Aorta (tissue), 5 donors: ENCODE measurements around the gene SDS. TPM values are rescaled to one million over a fixed set of nuclear protein-coding genes. Genes with fewer than 3 reads are reported as not detected.

ENCODE experiments used
- ATAC-seq: fragments of 200-7000 bp; cut with Tn5 transposase; one replicate; pipeline ENCODE4 v1.9.1; 2022; ENCODE audit warnings: moderate library complexity; ENCODE audit not compliant: low FRiP score
- DNase-seq, 2 donors: peaks; one replicate each; pipeline ENCODE4 v3.0.0-alpha.2; 2020
- H3K27ac ChIP-seq, 2 donors: one replicate each; pipeline ENCODE4 v1.5.1; 2013; ENCODE audit warnings: low read length in 2 of 2, mild to moderate bottlenecking in 2 of 2, moderate library complexity in 2 of 2, control low read depth in 1 of 2, inconsistent platforms in 1 of 2, low read depth in 1 of 2
- H3K27me3 ChIP-seq, 2 donors: one replicate each; pipeline ENCODE4 v1.6.1; 2013; ENCODE audit warnings: control low read depth in 1 of 2, low read length in 1 of 2, mild to moderate bottlenecking in 1 of 2, moderate library complexity in 1 of 2; ENCODE audit not compliant: insufficient read depth in 2 of 2, control insufficient read depth in 1 of 2
- H3K36me3 ChIP-seq, 2 donors: one replicate each; pipeline ENCODE4 v1.6.1; 2013; ENCODE audit warnings: control low read depth in 1 of 2, low read length in 1 of 2, mild to moderate bottlenecking in 1 of 2; ENCODE audit not compliant: insufficient read depth in 2 of 2, control insufficient read depth in 1 of 2
- H3K4me1 ChIP-seq, 2 donors: one replicate each; pipeline ENCODE4 v1.6.1; 2013; ENCODE audit warnings: low read length in 2 of 2, control low read depth in 1 of 2, mild to moderate bottlenecking in 1 of 2, moderate library complexity in 1 of 2; ENCODE audit not compliant: insufficient read depth in 2 of 2, control insufficient read depth in 1 of 2
- H3K4me3 ChIP-seq, 2 donors: one replicate each; pipeline ENCODE4 v1.5.1; 2013; ENCODE audit warnings: low read length in 2 of 2, control low read depth in 1 of 2, mild to moderate bottlenecking in 1 of 2
- H3K9me3 ChIP-seq: one replicate; pipeline ENCODE4 v1.6.1; 2013; ENCODE audit warnings: mild to moderate bottlenecking, low read length; ENCODE audit not compliant: control insufficient read depth
- WGBS, 2 donors: extraction: QIAGEN DNeasy Blood & Tissue Kit; methylation state at CpG; one replicate each; pipeline ENCODE4 v1.1.7; 2013; 5-methylcytosine and 5-hydroxymethylcytosine counted together
- intact Hi-C, 2 donors: fragments of 100-400 bp; cut with DNase I; formaldehyde crosslinking; loops; one replicate each; pipeline versions ENCODE4 v1.14.2 to v1.15.0; 2022
- polyA plus RNA-seq, 2 donors: library from polyadenylated mRNA; stranded (reverse); fragments of 200-250 nt; gene quantifications; one replicate each; pipeline ENCODE4 v1.2.3, GENCODE V29; 2013
- total RNA-seq, 2 donors: library from RNA; stranded (reverse); fragmentation: NEBNext Ultra II Directional; extraction: Animal tissue kit (Norgen Biotek cat#: 25700); gene quantifications; one replicate each; pipeline ENCODE4 v1.2.1, GENCODE V29; 2021
- donor health status: healthy with polysubstance abuse.
- donor health status: Bipolar disorder and iron deficiency.
- donor health status: DM: no; HTN: no; CAD: no.
- donor health status: DM: no; HTN: no; CAD: no.
- donor health status: DM: yes; HTN: yes; CAD: no.

SDS gene
- total and polyA plus RNA-seq, 4 donors: 1.0 to 9.9 (median 3.1) TPM

GRCh38 chr12:113435367-113435766 lies 31.7 kb upstream of the SDS start:
- Histone ChIP-seq H3K4me3 (no peak overlapping the region), H3K4me1 (no peaks in the 10 kb centered on the region), H3K27me3 (no peaks in the 10 kb centered on the region), H3K9me3 (peaks cover under 1% of the 10 kb centered on the region), H3K27ac (no peak overlapping the region), H3K36me3 (no peaks in the 10 kb centered on the region)
- intact Hi-C loops: no loop called here
- DNase-seq: no peak
- 83% methylated on average over 5 of the region's 5 CpGs for WGBS, 2 donors
- no peak for ATAC-seq

- intact Hi-C loops: no loop called here
- no peak for ATAC-seq
- DNase-seq: no peak
Observed at GRCh38 chr12:113432986-113433385, 29.3 kb upstream of the SDS start.

GRCh38 chr12:113428482-113428881 lies 24.8 kb upstream of the SDS start:
- Histone ChIP-seq H3K27me3 (no peaks in the 10 kb centered on the region), H3K9me3 (peaks cover 2% of the 10 kb centered on the region), H3K4me1 (no peaks in the 10 kb centered on the region), H3K36me3 (no peaks in the 10 kb centered on the region), H3K4me3 (no peak overlapping the region), H3K27ac (no peak overlapping the region)
- 80 to 93% methylated on average over 1 of the region's 1 CpG for WGBS, 2 donors
- no peak for DNase-seq
- ATAC-seq: no peak
- intact Hi-C loops: loop anchor here in 1 of 2 donors (10.0 kb wide), 1 partner anchor 114 kb away; no protein-coding TSS in a partner anchor

More at GRCh38 chr12:113432986-113433385, 29.3 kb upstream of the SDS start:
- Histone ChIP-seq H3K4me3 (no peak overlapping the region), H3K27ac (no peak overlapping the region), H3K4me1 (no peaks in the 10 kb centered on the region), H3K9me3 (peaks cover 2% of the 10 kb centered on the region), H3K36me3 (no peaks in the 10 kb centered on the region), H3K27me3 (no peaks in the 10 kb centered on the region)

- Histone ChIP-seq H3K4me1 (no peaks in the 10 kb centered on the region), H3K36me3 (no peaks in the 10 kb centered on the region), H3K27ac (no peak overlapping the region), H3K9me3 (peaks cover 2% of the 10 kb centered on the region), H3K4me3 (no peak overlapping the region), H3K27me3 (no peaks in the 10 kb centered on the region)
- ATAC-seq: no peak
- WGBS, 2 donors: 68 to 72% methylated on average over 9 of the region's 9 CpGs
- intact Hi-C loops: loop anchor here in 1 of 2 donors (10.0 kb wide), 1 partner anchor 113 kb away; no protein-coding TSS in a partner anchor
- DNase-seq: peak in 1 of 2 donors; percentile 57
Observed at GRCh38 chr12:113427882-113428281, 24.2 kb upstream of the SDS start.

GRCh38 chr12:113425960-113426453 lies 22.3 kb upstream of the SDS start:
- H3K9me3 ChIP-seq: peaks cover 2% of the 10 kb centered on the region
- no peaks in the 10 kb centered on the region for H3K4me1 ChIP-seq
- DNase-seq (peak in 1 of 2 donors; percentile 51), ATAC-seq (no peak)
- no peaks in the 10 kb centered on the region for H3K27me3 ChIP-seq
- intact Hi-C loops: loop anchor here in 1 of 2 donors (10.0 kb wide), 1 partner anchor 111 kb away; no protein-coding TSS in a partner anchor
- no peak overlapping the region for H3K27ac ChIP-seq
- no peaks in the 10 kb centered on the region for H3K36me3 ChIP-seq
- H3K4me3 ChIP-seq: no peak overlapping the region
- 44 to 45% methylated on average over 11 of the region's 11 CpGs for WGBS, 2 donors

- Histone ChIP-seq H3K27ac (no peak overlapping the region), H3K9me3 (no peaks in the 10 kb centered on the region), H3K27me3 (no peaks in the 10 kb centered on the region), H3K4me1 (no peaks in the 10 kb centered on the region), H3K36me3 (no peaks in the 10 kb centered on the region), H3K4me3 (no peak overlapping the region)
- WGBS, 2 donors: 61 to 65% methylated on average over 20 of the region's 20 CpGs
- ATAC-seq (peak; percentile 41), DNase-seq (peak; percentile 73 to 81)
- intact Hi-C loops: loop anchor here (5.0 to 10.0 kb wide), 3 partner anchors 110 to 228 kb away; no protein-coding TSS in a partner anchor
Observed at GRCh38 chr12:113424915-113425823, 21.5 kb upstream of the SDS start.

- Histone ChIP-seq H3K36me3 (no peaks in the 10 kb centered on the region), H3K27me3 (no peaks in the 10 kb centered on the region), H3K27ac (no peak overlapping the region), H3K4me3 (no peak overlapping the region), H3K4me1 (no peaks in the 10 kb centered on the region), H3K9me3 (no peaks in the 10 kb centered on the region)
- DNase-seq (no peak), ATAC-seq (no peak)
- intact Hi-C loops: loop anchor here (5.0 to 10.0 kb wide), 3 partner anchors 110 to 227 kb away; no protein-coding TSS in a partner anchor
- WGBS, 2 donors: 92 to 93% methylated on average over 1 of the region's 1 CpG
Observed at GRCh38 chr12:113424456-113424855, 20.8 kb upstream of the SDS start.

GRCh38 chr12:113422886-113423669 lies 19.4 kb upstream of the SDS start:
- H3K4me1 ChIP-seq: no peaks in the 10 kb centered on the region
- WGBS, 2 donors: 84 to 91% methylated on average over 6 of the region's 6 CpGs
- DNase-seq: peak in 1 of 2 donors; percentile 57
- intact Hi-C loops: loop anchor here (5.0 to 10.0 kb wide), 3 partner anchors 108 to 226 kb away; no protein-coding TSS in a partner anchor
- no peaks in the 10 kb centered on the region for H3K9me3 ChIP-seq
- H3K27me3 ChIP-seq: no peaks in the 10 kb centered on the region
- H3K4me3 ChIP-seq: peak overlapping the region in 1 of 2 donors; percentile 52
- no peaks in the 10 kb centered on the region for H3K36me3 ChIP-seq
- ATAC-seq: no peak
- H3K27ac ChIP-seq: no peak overlapping the region
